OCI-LY7 (cell line): ENCODE measurements around the gene KRT6C. TPM values are rescaled to one million over a fixed set of nuclear protein-coding genes. Genes with fewer than 3 reads are reported as not detected.

Source experiments
- Bru-seq: library from RNA; stranded (reverse); fragments of 400-500 nt; gene quantifications from one replicate; lab custom pipeline; 2021; lab: Mats Ljungman, UMichigan
- BruChase-seq, 2 experiments: library from RNA; stranded (reverse); fragments of 400-500 nt; gene quantifications; one replicate each; lab custom pipeline; 2021; lab: Mats Ljungman, UMichigan
- BruUV-seq: library from RNA; stranded (reverse); fragments of 400-500 nt; replicated peaks from 2 replicates; lab custom pipeline; 2021; lab: Mats Ljungman, UMichigan
- CTCF ChIA-PET: fragments of 300-600 bp; sonication (Branson Sonifier 250); formaldehyde crosslinking; loops from one replicate; lab custom pipeline; 2022; ENCODE audit warnings: antibody characterized with exemption; ENCODE audit not compliant: unreplicated experiment; lab: Charles Lee
- POLR2A ChIA-PET: fragments of 300-600 bp; sonication (Branson Sonifier 250); formaldehyde crosslinking; loops from one replicate; lab custom pipeline; 2022; ENCODE audit warnings: antibody characterized with exemption; lab: Charles Lee
- DNase-seq: peaks from one replicate; pipeline ENCODE4 v3.0.0-alpha.2; 2015; ENCODE audit warnings: low spot score
- H2AFZ ChIP-seq: fragments of 200-600 bp; sonication (generic), shearing (Covaris generic); 2 replicates; pipeline ENCODE4 v1.6.1; 2014; ENCODE audit warnings: mild to moderate bottlenecking, antibody characterized with exemption, low read length, moderate library complexity
- H3K27ac ChIP-seq: fragments of 200-600 bp; sonication (generic); 2 replicates; pipeline ENCODE4 v1.5.1; 2014; ENCODE audit warnings: mixed run types, low read depth, mild to moderate bottlenecking, moderate library complexity, low read length, inconsistent platforms; ENCODE audit not compliant: poor library complexity, severe bottlenecking
- H3K36me3 ChIP-seq: fragments of 200-600 bp; sonication (generic); 2 replicates; pipeline ENCODE4 v1.6.1; 2014; ENCODE audit warnings: mild to moderate bottlenecking, antibody characterized with exemption, low read length, moderate library complexity, mixed read lengths; ENCODE audit not compliant: insufficient read depth
- H3K4me1 ChIP-seq: fragments of 200-600 bp; sonication (generic); 2 replicates; pipeline ENCODE4 v1.5.1; 2014; ENCODE audit warnings: mild to moderate bottlenecking, low read length; ENCODE audit not compliant: insufficient read depth, poor library complexity, severe bottlenecking
- H3K4me2 ChIP-seq: fragments of 200-600 bp; sonication (generic); 2 replicates; pipeline ENCODE4 v1.6.1; 2014; ENCODE audit warnings: mild to moderate bottlenecking, low read length
- H3K4me3 ChIP-seq: fragments of 200-600 bp; sonication (generic); 2 replicates; pipeline ENCODE4 v1.5.1; 2014; ENCODE audit warnings: mild to moderate bottlenecking, low read depth, low read length; ENCODE audit not compliant: poor library complexity, severe bottlenecking
- H3K79me2 ChIP-seq: fragments of 200-600 bp; sonication (generic); 2 replicates; pipeline ENCODE4 v1.6.1; 2016; ENCODE audit warnings: low read depth, mild to moderate bottlenecking, low read length, moderate library complexity, mixed read lengths; ENCODE audit not compliant: insufficient read depth
- H3K9me2 ChIP-seq: fragments of 200-600 bp; sonication (generic); 2 replicates; pipeline ENCODE4 v1.6.1; 2016; ENCODE audit warnings: mild to moderate bottlenecking, low read length, mixed read lengths; ENCODE audit not compliant: insufficient read depth
- H3K9me3 ChIP-seq: fragments of 200-600 bp; sonication (generic); 2 replicates; pipeline ENCODE4 v1.6.1; 2014; ENCODE audit warnings: mild to moderate bottlenecking, mixed run types, low read length, mixed read lengths
- H4K20me1 ChIP-seq: fragments of 200-600 bp; sonication (generic); 2 replicates; pipeline ENCODE4 v1.6.1; 2014; ENCODE audit warnings: mild to moderate bottlenecking, antibody characterized with exemption, low read length, moderate library complexity, mixed read lengths; ENCODE audit not compliant: insufficient read depth
- EZH2phosphoT487 ChIP-seq: fragments of 200-600 bp; sonication (generic); IDR thresholded peaks from 2 replicates; pipeline ENCODE4 v1.6.1; 2018; ENCODE audit warnings: low read depth, borderline replicate concordance, mild to moderate bottlenecking, mixed run types, antibody characterized with exemption, low read length, moderate library complexity, mixed read lengths
- intact Hi-C: fragments of 100-400 bp; cut with micrococcal nuclease; formaldehyde crosslinking; loops from one replicate; pipeline ENCODE4 v1.10.0; 2022; ENCODE audit not compliant: unreplicated experiment
- long read RNA-seq: library from polyadenylated mRNA; stranded (forward); transcript quantifications from one replicate; pipeline ENCODE4 v2.0.0, GENCODE V29; 2022
- total RNA-seq, 2 experiments: library from RNA; depleted of rRNA in 1 of 2; stranded (reverse); fragments of >200 nt in 1 of 2; shearing (Covaris generic) in 1 of 2; gene quantifications; 2 replicates each; pipeline ENCODE4 v1.2.3, GENCODE V29; 2014 to 2022
- TF ChIP-seq, protein P1 (sequence below): fragments of 200-600 bp; sonication (generic); conservative IDR thresholded peaks from 2 replicates; pipeline ENCODE4 v1.5.1; 2014; ENCODE audit warnings: mild to moderate bottlenecking, antibody characterized with exemption, low read length, moderate library complexity, mixed read lengths

KRT6C gene
- total RNA-seq (2014; rRNA removed; shearing (Covaris generic)) (not detected in 2 replicates), total RNA-seq (2022) (not detected in 2 replicates), Bru-seq, nascent RNA (not detected), BruChase-seq, experiment 1, labeled RNA remaining after a 6-hour chase (not detected), BruChase-seq, experiment 2, labeled RNA remaining after a 2-hour chase (not detected)
- long read RNA-seq, result 0 reads

- Histone ChIP-seq H3K4me2 (no peak within 1 kb of the TSS), H3K36me3 (no peaks in the 10 kb centered on the region), H2AFZ (no peak within 1 kb of the TSS), H3K79me2 (no peaks in the 10 kb centered on the region), H3K4me1 (no peaks in the 10 kb centered on the region), H3K27ac (no peak within 1 kb of the TSS), H4K20me1 (no peaks in the 10 kb centered on the region), H3K9me3 (no peaks in the 10 kb centered on the region), H3K4me3 (no peak within 1 kb of the TSS), H3K9me2 (no peaks in the 10 kb centered on the region)
- TF ChIP-seq, protein P1, sequence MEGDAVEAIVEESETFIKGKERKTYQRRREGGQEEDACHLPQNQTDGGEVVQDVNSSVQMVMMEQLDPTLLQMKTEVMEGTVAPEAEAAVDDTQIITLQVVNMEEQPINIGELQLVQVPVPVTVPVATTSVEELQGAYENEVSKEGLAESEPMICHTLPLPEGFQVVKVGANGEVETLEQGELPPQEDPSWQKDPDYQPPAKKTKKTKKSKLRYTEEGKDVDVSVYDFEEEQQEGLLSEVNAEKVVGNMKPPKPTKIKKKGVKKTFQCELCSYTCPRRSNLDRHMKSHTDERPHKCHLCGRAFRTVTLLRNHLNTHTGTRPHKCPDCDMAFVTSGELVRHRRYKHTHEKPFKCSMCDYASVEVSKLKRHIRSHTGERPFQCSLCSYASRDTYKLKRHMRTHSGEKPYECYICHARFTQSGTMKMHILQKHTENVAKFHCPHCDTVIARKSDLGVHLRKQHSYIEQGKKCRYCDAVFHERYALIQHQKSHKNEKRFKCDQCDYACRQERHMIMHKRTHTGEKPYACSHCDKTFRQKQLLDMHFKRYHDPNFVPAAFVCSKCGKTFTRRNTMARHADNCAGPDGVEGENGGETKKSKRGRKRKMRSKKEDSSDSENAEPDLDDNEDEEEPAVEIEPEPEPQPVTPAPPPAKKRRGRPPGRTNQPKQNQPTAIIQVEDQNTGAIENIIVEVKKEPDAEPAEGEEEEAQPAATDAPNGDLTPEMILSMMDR, result no peak
- TF ChIP-seq EZH2phosphoT487, result no peak
- no TSS peak for BruUV-seq
- intact Hi-C loops, result no loop called here
- no peak for DNase-seq
- CTCF ChIA-PET, result no interaction called here
- POLR2A ChIA-PET, result no interaction called here
Measured at GRCh38 chr12:52473768-52474167, at the start of gene KRT6C. Gene KRT6C, minus strand, starts transcription at chr12:52473805. Its CDS starts 68 bp downstream, at chr12:52473737.

- TF ChIP-seq, protein P1, result no peak
- no peak for TF ChIP-seq EZH2phosphoT487
- CTCF ChIA-PET, result no interaction called here
- no TSS peak for BruUV-seq
- Histone ChIP-seq H3K79me2 (no peaks in the 10 kb centered on the region), H3K36me3 (no peaks in the 10 kb centered on the region), H3K4me2 (no peak overlapping the region), H3K27ac (no peak overlapping the region), H3K4me1 (no peaks in the 10 kb centered on the region), H2AFZ (no peak overlapping the region), H3K9me2 (no peaks in the 10 kb centered on the region), H4K20me1 (no peaks in the 10 kb centered on the region), H3K4me3 (no peak overlapping the region), H3K9me3 (no peaks in the 10 kb centered on the region)
- DNase-seq, result no peak
- POLR2A ChIA-PET, result no interaction called here
- intact Hi-C loops, result no loop called here
Measured at GRCh38 chr12:52522346-52523011, 48.9 kb upstream of the KRT6C start.
